GM10266 (cell line): ENCODE data around the gene TMEM43.
"Not testable (repeated sequence)": the region's sequence is repeated elsewhere in the genome, so short reads cannot be mapped to it uniquely, and the experiment has no call there.

Source experiments
- DNase-seq: peaks from one replicate; pipeline ENCODE4 v3.0.0; 2012; ENCODE audit errors: extremely low spot score
- CTCF ChIP-seq: IDR thresholded peaks from 2 replicates; pipeline ENCODE4 v1.5.1; 2012; ENCODE audit warnings: mild to moderate bottlenecking, low read depth; ENCODE audit not compliant: control insufficient read depth, insufficient read depth; ENCODE audit errors: missing control alignments

TMEM43 gene

GRCh38 chr3:14097616-14098391 lies 27.0 kb upstream of the TMEM43 start:
- no peak for TF ChIP-seq CTCF
- DNase-seq: no peak

- DNase-seq: not testable (repeated sequence)
These were observed 15.0 kb upstream of the TMEM43 start for GRCh38 chr3:14109821-14110220.

GRCh38 chr3:14110699-14111098 lies 14.2 kb upstream of the TMEM43 start:
- no peak for TF ChIP-seq CTCF
- DNase-seq: no peak

GRCh38 chr3:14113965-14114635 lies 10.8 kb upstream of the TMEM43 start:
- peak; percentile 18 for TF ChIP-seq CTCF
- no peak for DNase-seq

- DNase-seq: no peak
- TF ChIP-seq CTCF: no peak
These were observed 7.1 kb upstream of the TMEM43 start for GRCh38 chr3:14117468-14118399.

GRCh38 chr3:14118400-14119381 lies 6.2 kb upstream of the TMEM43 start:
- no peak for DNase-seq
- TF ChIP-seq CTCF: no peak
